H9 (cell line): Measurements from ENCODE around the gene FNDC3B. TPM values are rescaled to one million over a fixed set of nuclear protein-coding genes. Genes with fewer than 3 reads are reported as not detected.

Experiments
- DNase-seq: peaks from one replicate; pipeline ENCODE4 v3.0.0-alpha.2; 2017
- H2AFZ ChIP-seq: one replicate; pipeline ENCODE4 v1.6.1; 2013; ENCODE audit warnings: mild to moderate bottlenecking, low read length, control low read depth, moderate library complexity
- H2AK5ac ChIP-seq: 2 replicates; pipeline ENCODE4 v1.6.1; 2013; ENCODE audit warnings: low read length, control low read depth, mixed read lengths; ENCODE audit not compliant: insufficient read length
- H2BK120ac ChIP-seq: one replicate; pipeline ENCODE4 v1.6.1; 2013; ENCODE audit warnings: low read depth, mild to moderate bottlenecking, low read length, control low read depth, inconsistent platforms; ENCODE audit not compliant: poor library complexity, severe bottlenecking
- H2BK12ac ChIP-seq: 2 replicates; pipeline ENCODE4 v1.6.1; 2013; ENCODE audit warnings: low read length, control low read depth, mixed read lengths, low read depth; ENCODE audit not compliant: insufficient read length
- H2BK15ac ChIP-seq: 2 replicates; pipeline ENCODE4 v1.6.1; 2013; ENCODE audit warnings: low read depth, low read length, control low read depth
- H2BK20ac ChIP-seq: one replicate; pipeline ENCODE4 v1.6.1; 2013; ENCODE audit warnings: low read depth, mild to moderate bottlenecking, low read length, control low read depth, inconsistent platforms; ENCODE audit not compliant: poor library complexity, severe bottlenecking
- H2BK5ac ChIP-seq: 2 replicates; pipeline ENCODE4 v1.6.1; 2013; ENCODE audit warnings: low read length, control low read depth, mixed read lengths; ENCODE audit not compliant: insufficient read length
- H3K14ac ChIP-seq: 2 replicates; pipeline ENCODE4 v1.6.1; 2013; ENCODE audit warnings: low read length, control low read depth; ENCODE audit not compliant: insufficient read depth
- H3K18ac ChIP-seq: 2 replicates; pipeline ENCODE4 v1.6.1; 2013; ENCODE audit warnings: low read depth, mild to moderate bottlenecking, mixed read lengths, low read length, control low read depth; ENCODE audit not compliant: insufficient read length
- H3K23ac ChIP-seq: 2 replicates; pipeline ENCODE4 v1.6.1; 2013; ENCODE audit warnings: low read length, control low read depth, mixed read lengths, low read depth; ENCODE audit not compliant: insufficient read length
- H3K23me2 ChIP-seq: 2 replicates; pipeline ENCODE4 v1.6.1; 2013; ENCODE audit warnings: low read depth, mild to moderate bottlenecking, mixed read lengths, low read length, control low read depth; ENCODE audit not compliant: insufficient read length, poor library complexity, severe bottlenecking
- H3K27ac ChIP-seq: 2 replicates; pipeline ENCODE4 v1.5.1; 2013; ENCODE audit warnings: low read length, control low read depth, mixed read lengths, low read depth; ENCODE audit not compliant: insufficient read length
- H3K27me3 ChIP-seq: 2 replicates; pipeline ENCODE4 v1.6.1; 2013; ENCODE audit warnings: low read length, control low read depth, inconsistent platforms; ENCODE audit not compliant: insufficient read depth
- H3K4ac ChIP-seq: 2 replicates; pipeline ENCODE4 v1.6.1; 2013; ENCODE audit warnings: low read depth, mild to moderate bottlenecking, control low read depth, inconsistent platforms, low read length, moderate library complexity
- H3K4me1 ChIP-seq: 2 replicates; pipeline ENCODE4 v1.6.1; 2013; ENCODE audit warnings: low read length, control low read depth, inconsistent platforms; ENCODE audit not compliant: insufficient read depth
- H3K4me2 ChIP-seq: 2 replicates; pipeline ENCODE4 v1.6.1; 2013; ENCODE audit warnings: low read length, control low read depth, mixed read lengths; ENCODE audit not compliant: insufficient read length, insufficient read depth
- H3K56ac ChIP-seq: 2 replicates; pipeline ENCODE4 v1.6.1; 2013; ENCODE audit warnings: low read depth, mild to moderate bottlenecking, mixed read lengths, low read length, control low read depth; ENCODE audit not compliant: insufficient read length
- H3K79me1 ChIP-seq: 2 replicates; pipeline ENCODE4 v1.6.1; 2013; ENCODE audit warnings: low read depth, mild to moderate bottlenecking, moderate library complexity, low read length, control low read depth, inconsistent platforms; ENCODE audit not compliant: insufficient read depth, poor library complexity, severe bottlenecking
- H3K79me2 ChIP-seq: 2 replicates; pipeline ENCODE4 v1.6.1; 2013; ENCODE audit warnings: low read length, control low read depth, inconsistent platforms; ENCODE audit not compliant: insufficient read depth
- H3K9ac ChIP-seq: 2 replicates; pipeline ENCODE4 v1.6.1; 2013; ENCODE audit warnings: low read length, control low read depth, mixed read lengths; ENCODE audit not compliant: insufficient read length; ENCODE audit errors: extremely low read depth
- H3K9me3 ChIP-seq: one replicate; pipeline ENCODE4 v1.6.1; 2013; ENCODE audit warnings: low read depth, low read length, inconsistent platforms; ENCODE audit not compliant: control insufficient read depth
- H3T11ph ChIP-seq: one replicate; pipeline ENCODE4 v1.6.1; 2013; ENCODE audit warnings: mild to moderate bottlenecking, low read length, control low read depth, inconsistent platforms
- H4K20me1 ChIP-seq: one replicate; pipeline ENCODE4 v1.6.1; 2013; ENCODE audit not compliant: control insufficient read depth, insufficient read length, insufficient read depth
- H4K5ac ChIP-seq: 2 replicates; pipeline ENCODE4 v1.6.1; 2013; ENCODE audit warnings: low read depth, mild to moderate bottlenecking, mixed read lengths, low read length, control low read depth; ENCODE audit not compliant: insufficient read length
- H4K8ac ChIP-seq: replicated peaks from 2 replicates; pipeline ENCODE4 v1.6.1; 2013; ENCODE audit warnings: low read length, control low read depth, mixed read lengths, low read depth; ENCODE audit not compliant: insufficient read length
- H4K91ac ChIP-seq: 2 replicates; pipeline ENCODE4 v1.6.1; 2013; ENCODE audit warnings: low read depth, mild to moderate bottlenecking, moderate library complexity, mixed read lengths, low read length, control low read depth; ENCODE audit not compliant: insufficient read length
- H3K27ac Mint-ChIP-seq, 3 experiments: 2 replicates in 2 of 3; 3 replicates in 1 of 3; pipeline ENCODE4 v1.8.0; 2020 to 2021; ENCODE audit warnings: mixed read lengths in 3 of 3, mild to moderate bottlenecking in 1 of 3, moderate library complexity in 1 of 3
- H3K27me3 Mint-ChIP-seq: 2 replicates; pipeline ENCODE4 v1.8.0; 2021; ENCODE audit warnings: low read depth, mild to moderate bottlenecking, moderate library complexity, mixed read lengths
- H3K36me3 Mint-ChIP-seq, 3 experiments: 2 replicates in 2 of 3; 3 replicates in 1 of 3; pipeline ENCODE4 v1.8.0; 2020 to 2021; ENCODE audit warnings: low read depth in 3 of 3, mixed read lengths in 3 of 3; ENCODE audit not compliant: insufficient read depth in 1 of 3
- H3K4me1 Mint-ChIP-seq, 2 experiments: 2 replicates each; pipeline ENCODE4 v1.8.0; 2020; ENCODE audit warnings: mixed read lengths in 2 of 2
- H3K4me3 Mint-ChIP-seq, 2 experiments: 2 replicates in 1 of 2; 3 replicates in 1 of 2; pipeline ENCODE4 v1.8.0; 2020 to 2021; ENCODE audit warnings: mild to moderate bottlenecking in 2 of 2, mixed read lengths in 2 of 2, moderate library complexity in 1 of 2
- H3K9me3 Mint-ChIP-seq, 2 experiments: 2 replicates in 1 of 2; 3 replicates in 1 of 2; pipeline ENCODE4 v1.8.0; 2020; ENCODE audit warnings: mild to moderate bottlenecking in 2 of 2, mixed read lengths in 2 of 2, moderate library complexity in 1 of 2
- CTCF ChIP-seq: fragments of 200-600 bp; sonication (generic); conservative IDR thresholded peaks from 3 replicates; pipeline ENCODE4 v1.8.0; 2021; ENCODE audit warnings: antibody characterized with exemption, mild to moderate bottlenecking
- WGBS: extraction: QIAGEN DNeasy Blood & Tissue Kit; methylation state at CpG from one replicate; pipeline ENCODE4 v1.1.7; 2013; ENCODE audit warnings: missing lambda C conversion rate, low lambda C conversion rate, mixed read lengths; ENCODE audit not compliant: insufficient read length; ENCODE audit errors: extremely low coverage; 5-methylcytosine and 5-hydroxymethylcytosine counted together
- total RNA-seq: library from RNA; stranded (reverse); gene quantifications from 2 replicates; pipeline ENCODE4 v1.2.1, GENCODE V29; 2021

Gene FNDC3B
- total RNA-seq, 1 experiment from 2014 or later = 43.8 TPM

DNA sequence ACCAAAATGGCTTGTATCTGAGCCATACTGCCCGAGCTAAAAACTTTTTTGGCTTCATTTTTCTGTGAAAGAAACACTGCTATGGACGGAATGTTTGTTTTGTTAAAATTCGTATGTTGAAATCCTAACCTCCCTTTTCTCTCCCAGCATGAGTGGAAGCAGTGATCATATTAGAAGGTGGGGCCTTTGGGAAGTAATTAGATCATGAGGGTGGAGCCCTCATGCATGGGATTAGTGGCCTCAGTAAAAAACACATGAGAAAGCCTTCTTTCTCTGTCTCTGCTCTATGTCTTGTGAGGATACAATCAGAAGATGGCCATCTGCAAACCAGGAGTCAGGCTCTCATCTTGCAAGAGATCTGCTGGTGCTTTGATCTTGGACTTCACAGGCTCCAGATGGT, 7.4 kb upstream of the FNDC3B start:
- no peak overlapping the region for H3K4me2 ChIP-seq
- no peak overlapping the region for H2BK5ac ChIP-seq
- H3K27me3 ChIP-seq = no peaks in the 10 kb centered on the region
- H3K4ac ChIP-seq = no peak overlapping the region
- no peak overlapping the region for H3K23ac ChIP-seq
- H3K9ac ChIP-seq = no peak overlapping the region
- DNase-seq = no peak
- no peak overlapping the region for H3K18ac ChIP-seq
- no peaks in the 10 kb centered on the region for H3K23me2 ChIP-seq
- Mint-ChIP-seq H3K36me3 (peaks cover 0 to 6% (median 6%) of the 10 kb centered on the region in 3 experiments; a peak in 1 of 7 replicates), H3K27ac (no peak overlapping the region), H3K27me3 (no peaks in the 10 kb centered on the region), H3K4me3 (no peak overlapping the region), H3K9me3 (peaks cover 2 to 6% of the 10 kb centered on the region in 2 experiments; a peak in 2 of 5 replicates), H3K4me1 (peaks cover 10% of the 10 kb centered on the region in 2 experiments)
- no peaks in the 10 kb centered on the region for H4K20me1 ChIP-seq
- no peaks in the 10 kb centered on the region for H3K9me3 ChIP-seq
- H4K8ac ChIP-seq = no peak overlapping the region
- TF ChIP-seq CTCF = no peak
- no peak overlapping the region for H3K14ac ChIP-seq
- no peak overlapping the region for H2BK15ac ChIP-seq
- no peak overlapping the region for H2AK5ac ChIP-seq
- no peak overlapping the region for H4K91ac ChIP-seq
- no CpG with 5 or more reads among the region's 3 CpGs for WGBS
- H2BK120ac ChIP-seq = no peak overlapping the region
- H3K56ac ChIP-seq = no peak overlapping the region
- no peaks in the 10 kb centered on the region for H3K79me1 ChIP-seq
- no peak overlapping the region for H2AFZ ChIP-seq
- no peak overlapping the region for H2BK12ac ChIP-seq
- H3T11ph ChIP-seq = no peak overlapping the region
- no peak overlapping the region for H3K27ac ChIP-seq
- no peak overlapping the region for H4K5ac ChIP-seq
- H3K4me1 ChIP-seq = no peaks in the 10 kb centered on the region
- H2BK20ac ChIP-seq = no peak overlapping the region
- no peaks in the 10 kb centered on the region for H3K79me2 ChIP-seq
